Smooth muscle cell (in vitro differentiated cells): ENCODE results near the gene ZNF146. TPM values are rescaled to one million over a fixed set of nuclear protein-coding genes. Genes with fewer than 3 reads are reported as not detected.

Source experiments
- DNase-seq: peaks from one replicate; lab custom pipeline; 2025; ENCODE audit not compliant: unreplicated experiment; lab: John Stamatoyannopoulos, UW
- H2AFZ ChIP-seq: fragments of 200-600 bp; sonication (generic); 2 replicates; pipeline ENCODE4 v1.6.0; 2016; ENCODE audit warnings: antibody characterized with exemption, low read depth, mild to moderate bottlenecking
- H3F3A ChIP-seq: fragments of 200-600 bp; sonication (generic); 2 replicates; pipeline ENCODE4 v1.6.0; 2017; ENCODE audit warnings: antibody characterized with exemption, low read depth
- H3K27ac ChIP-seq: fragments of 200-600 bp; sonication (generic); 2 replicates; pipeline ENCODE4 v1.5.1; 2016; ENCODE audit warnings: low read depth, mild to moderate bottlenecking
- H3K27me3 ChIP-seq: fragments of 200-600 bp; sonication (generic); 2 replicates; pipeline ENCODE4 v1.6.1; 2016; ENCODE audit warnings: low read depth, mild to moderate bottlenecking
- H3K36me3 ChIP-seq: fragments of 200-600 bp; sonication (generic); 2 replicates; pipeline ENCODE4 v1.5.1; 2016; ENCODE audit warnings: low read depth
- H3K4me1 ChIP-seq: fragments of 200-600 bp; sonication (generic); 2 replicates; pipeline ENCODE4 v1.5.1; 2016; ENCODE audit warnings: low read depth
- H3K4me2 ChIP-seq: fragments of 200-600 bp; sonication (generic); 2 replicates; pipeline ENCODE4 v1.6.0; 2016; ENCODE audit warnings: mild to moderate bottlenecking
- H3K4me3 ChIP-seq: fragments of 200-600 bp; sonication (generic); 2 replicates; pipeline ENCODE4 v1.5.1; 2016; ENCODE audit warnings: mild to moderate bottlenecking
- H3K79me2 ChIP-seq: fragments of 200-600 bp; sonication (generic); 2 replicates; pipeline ENCODE4 v1.6.0; 2016; ENCODE audit warnings: low read depth, mild to moderate bottlenecking
- H3K9ac ChIP-seq: fragments of 200-600 bp; sonication (generic); 2 replicates; pipeline ENCODE4 v1.6.0; 2016; ENCODE audit warnings: low read depth
- H3K9me3 ChIP-seq: fragments of 200-600 bp; sonication (generic); replicated peaks from 2 replicates; pipeline ENCODE4 v1.5.1; 2016; ENCODE audit warnings: low read depth
- H4K20me1 ChIP-seq: fragments of 200-600 bp; sonication (generic); 2 replicates; pipeline ENCODE4 v1.6.0; 2016; ENCODE audit warnings: low read depth
- WGBS: methylation state at CpG from one replicate; pipeline ENCODE4 v1.1.7; 2016; ENCODE audit warnings: low lambda C conversion rate; 5-methylcytosine and 5-hydroxymethylcytosine counted together
- polyA plus RNA-seq: library from polyadenylated mRNA; unstranded; fragments of >200 nt; fragmentation: Nextera tagmentation; extraction: Ambion mirVana; gene quantifications from 2 replicates; pipeline ENCODE4 v1.2.1, GENCODE V29; 2016
- total RNA-seq: library from RNA; depleted of rRNA; stranded (reverse); fragments of >200 nt; gene quantifications from 2 replicates; pipeline ENCODE4 v1.2.3, GENCODE V29; 2014
- TF ChIP-seq, protein P1 (sequence below): fragments of 200-600 bp; sonication (generic); IDR thresholded peaks from 2 replicates; pipeline ENCODE4 v1.5.1; 2017; ENCODE audit warnings: borderline replicate concordance, mild to moderate bottlenecking, antibody characterized with exemption; ENCODE audit not compliant: insufficient read depth, poor library complexity, severe bottlenecking

ZNF146 gene
- total and polyA plus RNA-seq, 2 experiments from 2014 or later = 49.4 to 161 TPM

GRCh38 chr19:36244066-36244465 lies 29.2 kb downstream of the ZNF146 start:
- Histone ChIP-seq H3K9me3 (no peaks in the 10 kb centered on the region), H3K9ac (no peak overlapping the region), H2AFZ (no peak overlapping the region), H3K4me3 (no peak overlapping the region), H3K27ac (no peak overlapping the region), H3K27me3 (peaks cover 5% of the 10 kb centered on the region), H3K79me2 (no peaks in the 10 kb centered on the region), H4K20me1 (no peaks in the 10 kb centered on the region), H3K4me2 (no peak overlapping the region), H3F3A (no peaks in the 10 kb centered on the region), H3K36me3 (no peaks in the 10 kb centered on the region), H3K4me1 (peaks cover 8% of the 10 kb centered on the region)
- TF ChIP-seq, protein P1, sequence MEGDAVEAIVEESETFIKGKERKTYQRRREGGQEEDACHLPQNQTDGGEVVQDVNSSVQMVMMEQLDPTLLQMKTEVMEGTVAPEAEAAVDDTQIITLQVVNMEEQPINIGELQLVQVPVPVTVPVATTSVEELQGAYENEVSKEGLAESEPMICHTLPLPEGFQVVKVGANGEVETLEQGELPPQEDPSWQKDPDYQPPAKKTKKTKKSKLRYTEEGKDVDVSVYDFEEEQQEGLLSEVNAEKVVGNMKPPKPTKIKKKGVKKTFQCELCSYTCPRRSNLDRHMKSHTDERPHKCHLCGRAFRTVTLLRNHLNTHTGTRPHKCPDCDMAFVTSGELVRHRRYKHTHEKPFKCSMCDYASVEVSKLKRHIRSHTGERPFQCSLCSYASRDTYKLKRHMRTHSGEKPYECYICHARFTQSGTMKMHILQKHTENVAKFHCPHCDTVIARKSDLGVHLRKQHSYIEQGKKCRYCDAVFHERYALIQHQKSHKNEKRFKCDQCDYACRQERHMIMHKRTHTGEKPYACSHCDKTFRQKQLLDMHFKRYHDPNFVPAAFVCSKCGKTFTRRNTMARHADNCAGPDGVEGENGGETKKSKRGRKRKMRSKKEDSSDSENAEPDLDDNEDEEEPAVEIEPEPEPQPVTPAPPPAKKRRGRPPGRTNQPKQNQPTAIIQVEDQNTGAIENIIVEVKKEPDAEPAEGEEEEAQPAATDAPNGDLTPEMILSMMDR = no peak
- 89% methylated on average over 11 of the region's 11 CpGs for WGBS
- no peak for DNase-seq

- H3K36me3 ChIP-seq = no peaks in the 10 kb centered on the region
- no peaks in the 10 kb centered on the region for H4K20me1 ChIP-seq
- peaks cover 5% of the 10 kb centered on the region for H3K27me3 ChIP-seq
- no peaks in the 10 kb centered on the region for H3F3A ChIP-seq
- 20% methylated on average over 63 of the region's 63 CpGs for WGBS
- H2AFZ ChIP-seq = no peak overlapping the region
- H3K9ac ChIP-seq = no peak overlapping the region
- peak overlapping the region; percentile 38 for H3K4me3 ChIP-seq
- no peak for DNase-seq
- H3K4me1 ChIP-seq = peaks cover 8% of the 10 kb centered on the region
- H3K79me2 ChIP-seq = no peaks in the 10 kb centered on the region
- H3K27ac ChIP-seq = no peak overlapping the region
- H3K9me3 ChIP-seq = no peaks in the 10 kb centered on the region
- peak overlapping the region; percentile 82 for H3K4me2 ChIP-seq
- TF ChIP-seq, protein P1 = no peak
Measured at GRCh38 chr19:36245210-36246005, 30.5 kb downstream of the ZNF146 start.

DNA sequence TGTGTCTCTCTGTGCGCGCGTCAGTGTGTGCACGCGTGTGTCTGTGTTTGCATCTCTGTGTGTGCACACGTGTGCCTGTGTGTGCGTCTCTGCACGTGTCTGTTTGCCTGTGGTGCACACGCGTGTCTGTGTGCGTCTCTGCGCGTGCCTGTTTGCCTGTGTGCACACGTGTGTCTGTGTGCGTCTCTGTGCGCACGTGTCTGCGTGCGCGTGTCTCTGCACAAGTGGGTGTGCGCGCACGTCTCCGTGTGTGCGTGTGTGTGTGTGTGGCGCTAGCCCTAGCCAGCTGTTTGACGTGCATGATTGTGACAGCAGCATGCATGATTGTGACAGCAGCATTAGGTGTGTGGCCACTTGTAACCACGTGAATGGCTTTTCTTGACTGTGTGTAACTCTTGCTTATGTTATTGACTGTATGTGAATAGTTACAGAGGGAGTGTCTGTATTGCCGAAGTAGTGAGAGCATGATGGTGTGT lies 31.1 kb downstream of the ZNF146 start:
- no peak overlapping the region for H2AFZ ChIP-seq
- H3K4me3 ChIP-seq = no peak overlapping the region
- DNase-seq = no peak
- H3K36me3 ChIP-seq = no peaks in the 10 kb centered on the region
- peaks cover 8% of the 10 kb centered on the region for H3K4me1 ChIP-seq
- peaks cover 5% of the 10 kb centered on the region for H3K27me3 ChIP-seq
- H4K20me1 ChIP-seq = no peaks in the 10 kb centered on the region
- no peaks in the 10 kb centered on the region for H3K79me2 ChIP-seq
- H3K4me2 ChIP-seq = peak overlapping the region; percentile 82
- TF ChIP-seq, protein P1 = no peak
- 80% methylated on average over 29 of the region's 29 CpGs for WGBS
- H3F3A ChIP-seq = no peaks in the 10 kb centered on the region
- no peaks in the 10 kb centered on the region for H3K9me3 ChIP-seq
- H3K9ac ChIP-seq = no peak overlapping the region
- no peak overlapping the region for H3K27ac ChIP-seq
